ENCODE measurements around the gene DCBLD1. TPM values are rescaled to one million over a fixed set of nuclear protein-coding genes. Genes with fewer than 3 reads are reported as not detected.

The DCBLD1 gene
- total RNA-seq, 2 experiments from 2014 or later: 0.08 TPM; not detected in 1

GRCh38 chr6:117495425-117495824, 13.0 kb downstream of the DCBLD1 start:
- H3K9me2 ChIP-seq (ENCODE audit: insufficient read depth, low read length): no peaks in the 10 kb centered on the region
- no peak overlapping the region for H2AFZ ChIP-seq (ENCODE audit: low read length)
- TF ChIP-seq EZH2phosphoT487 (IDR thresholded peaks at IDR 0.05; ENCODE audit: borderline replicate concordance, low read depth, low read length): no peak
- no peak for TF ChIP-seq CTCF (conservative IDR thresholded peaks at IDR 0.05; ENCODE audit: low read length)
- intact Hi-C loops (cut with micrococcal nuclease; ENCODE audit: unreplicated experiment): no loop called here
- no peaks in the 10 kb centered on the region for H3K79me2 ChIP-seq (ENCODE audit: insufficient read depth, low read depth, low read length)
- POLR2A ChIA-PET: interaction anchor here (0.6 to 1.8 kb wide), 2 partner anchors 11 to 136 kb away, joined by 5 to 6 read pairs; no protein-coding TSS in a partner anchor
- no peak for DNase-seq (ENCODE audit: low spot score)
- no peaks in the 10 kb centered on the region for H3K4me1 ChIP-seq (ENCODE audit: insufficient read depth, low read length, poor library complexity, severe bottlenecking)
- no peak overlapping the region for H3K4me3 ChIP-seq (ENCODE audit: low read depth, low read length, poor library complexity, severe bottlenecking)
- CTCF ChIA-PET (ENCODE audit: unreplicated experiment): no interaction called here
- no peaks in the 10 kb centered on the region for H4K20me1 ChIP-seq (ENCODE audit: insufficient read depth, low read length)
- H3K9me3 ChIP-seq (ENCODE audit: low read length): no peaks in the 10 kb centered on the region
- no peak overlapping the region for H3K27ac ChIP-seq (ENCODE audit: low read depth, low read length, poor library complexity, severe bottlenecking)
- BruUV-seq (replicated peaks): no TSS peak
- H3K36me3 ChIP-seq (ENCODE audit: insufficient read depth, low read length): no peaks in the 10 kb centered on the region
- H3K4me2 ChIP-seq (ENCODE audit: low read length): no peak overlapping the region

DNA sequence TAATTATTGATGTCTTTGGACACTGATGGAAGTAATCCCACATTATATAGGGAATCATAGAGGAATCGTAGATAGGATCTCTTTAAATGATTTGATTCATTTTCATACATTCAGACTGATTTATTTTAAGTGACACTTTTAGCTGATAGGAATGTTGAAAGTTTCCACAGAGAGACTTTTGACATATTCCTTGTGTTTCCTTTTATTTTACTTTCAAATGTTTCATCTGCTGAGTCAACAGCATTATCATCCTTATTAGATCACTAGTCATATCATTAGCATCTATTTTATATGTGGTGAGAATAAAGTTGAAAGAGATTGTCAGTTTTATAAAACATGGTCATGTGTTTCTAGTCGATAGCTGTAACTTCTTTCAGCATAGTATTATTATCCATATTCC, 13.4 kb downstream of the DCBLD1 start:
- no peak overlapping the region for H3K4me2 ChIP-seq (ENCODE audit: low read length)
- H3K36me3 ChIP-seq (ENCODE audit: insufficient read depth, low read length): no peaks in the 10 kb centered on the region
- H2AFZ ChIP-seq (ENCODE audit: low read length): no peak overlapping the region
- H4K20me1 ChIP-seq (ENCODE audit: insufficient read depth, low read length): no peaks in the 10 kb centered on the region
- H3K9me3 ChIP-seq (ENCODE audit: low read length): no peaks in the 10 kb centered on the region
- H3K79me2 ChIP-seq (ENCODE audit: insufficient read depth, low read depth, low read length): no peaks in the 10 kb centered on the region
- intact Hi-C loops (cut with micrococcal nuclease; ENCODE audit: unreplicated experiment): no loop called here
- H3K4me3 ChIP-seq (ENCODE audit: low read depth, low read length, poor library complexity, severe bottlenecking): no peak overlapping the region
- no peak overlapping the region for H3K27ac ChIP-seq (ENCODE audit: low read depth, low read length, poor library complexity, severe bottlenecking)
- TF ChIP-seq EZH2phosphoT487 (IDR thresholded peaks at IDR 0.05; ENCODE audit: borderline replicate concordance, low read depth, low read length): no peak
- no peak for TF ChIP-seq CTCF (conservative IDR thresholded peaks at IDR 0.05; ENCODE audit: low read length)
- DNase-seq (ENCODE audit: low spot score): no peak
- H3K4me1 ChIP-seq (ENCODE audit: insufficient read depth, low read length, poor library complexity, severe bottlenecking): no peaks in the 10 kb centered on the region
- H3K9me2 ChIP-seq (ENCODE audit: insufficient read depth, low read length): no peaks in the 10 kb centered on the region
- POLR2A ChIA-PET: interaction anchor here (1.8 kb wide), 1 partner anchor 12 kb away, joined by 6 read pairs; no protein-coding TSS in a partner anchor
- no TSS peak for BruUV-seq (replicated peaks)
- CTCF ChIA-PET (ENCODE audit: unreplicated experiment): no interaction called here

- H3K79me2 ChIP-seq (ENCODE audit: insufficient read depth, low read depth, low read length): no peaks in the 10 kb centered on the region
- ChIA-PET CTCF (ENCODE audit: unreplicated experiment) (no interaction called here), POLR2A (interaction anchor here (1.8 kb wide), 1 partner anchor 13 kb away, joined by 6 read pairs; no protein-coding TSS in a partner anchor)
- no peak overlapping the region for H3K4me2 ChIP-seq (ENCODE audit: low read length)
- H3K36me3 ChIP-seq (ENCODE audit: insufficient read depth, low read length): no peaks in the 10 kb centered on the region
- no peak for DNase-seq (ENCODE audit: low spot score)
- H3K9me3 ChIP-seq (ENCODE audit: low read length): no peaks in the 10 kb centered on the region
- H4K20me1 ChIP-seq (ENCODE audit: insufficient read depth, low read length): no peaks in the 10 kb centered on the region
- no peaks in the 10 kb centered on the region for H3K4me1 ChIP-seq (ENCODE audit: insufficient read depth, low read length, poor library complexity, severe bottlenecking)
- TF ChIP-seq EZH2phosphoT487 (IDR thresholded peaks at IDR 0.05; ENCODE audit: borderline replicate concordance, low read depth, low read length) (no peak), CTCF (conservative IDR thresholded peaks at IDR 0.05; ENCODE audit: low read length) (no peak)
- BruUV-seq (replicated peaks): no TSS peak
- no peak overlapping the region for H2AFZ ChIP-seq (ENCODE audit: low read length)
- intact Hi-C loops (cut with micrococcal nuclease; ENCODE audit: unreplicated experiment): no loop called here
- H3K9me2 ChIP-seq (ENCODE audit: insufficient read depth, low read length): no peaks in the 10 kb centered on the region
- H3K4me3 ChIP-seq (ENCODE audit: low read depth, low read length, poor library complexity, severe bottlenecking): no peak overlapping the region
- H3K27ac ChIP-seq (ENCODE audit: low read depth, low read length, poor library complexity, severe bottlenecking): no peak overlapping the region
These were observed 14.0 kb downstream of the DCBLD1 start for GRCh38 chr6:117496383-117496990.
